Mesothelial cell of epicardium (in vitro differentiated cells): ENCODE data around the gene RALGAPB. TPM values are rescaled to one million over a fixed set of nuclear protein-coding genes. Genes with fewer than 3 reads are reported as not detected.

Experiments
- DNase-seq, 2 experiments: peaks; one replicate each; pipeline ENCODE4 v3.0.0; 2021; ENCODE audit warnings: low spot score in 2 of 2; ENCODE audit not compliant: unreplicated experiment in 2 of 2
- H3K27ac Mint-ChIP-seq: 2 replicates; pipeline ENCODE4 v1.8.0; 2021; ENCODE audit warnings: mixed read lengths
- H3K27me3 Mint-ChIP-seq: 2 replicates; pipeline ENCODE4 v1.8.0; 2021; ENCODE audit warnings: low read depth, mixed read lengths
- H3K36me3 Mint-ChIP-seq: 2 replicates; pipeline ENCODE4 v1.8.0; 2021; ENCODE audit warnings: mixed read lengths
- H3K4me1 Mint-ChIP-seq: 2 replicates; pipeline ENCODE4 v1.8.0; 2021; ENCODE audit warnings: mixed read lengths
- H3K4me3 Mint-ChIP-seq: 2 replicates; pipeline ENCODE4 v1.8.0; 2021; ENCODE audit warnings: mild to moderate bottlenecking, moderate library complexity, mixed read lengths
- H3K9me3 Mint-ChIP-seq: 2 replicates; pipeline ENCODE4 v1.8.0; 2021; ENCODE audit warnings: mixed read lengths
- total RNA-seq: library from RNA; stranded (reverse); gene quantifications from 3 replicates; pipeline ENCODE4 v1.2.1, GENCODE V29; 2021
- TF ChIP-seq, protein P1 (sequence below): fragments of 200-600 bp; sonication (generic); IDR thresholded peaks from one replicate; pipeline ENCODE4 v1.5.0; 2021; ENCODE audit warnings: antibody characterized with exemption; ENCODE audit not compliant: unreplicated experiment

Gene RALGAPB
- total RNA-seq, 1 donor from 2014 or later, result 43.5 TPM

- H3K27ac Mint-ChIP-seq, result no peak overlapping the region
- H3K4me1 Mint-ChIP-seq, result peaks cover 6% of the 10 kb centered on the region
- no peak for DNase-seq
- TF ChIP-seq, protein P1, sequence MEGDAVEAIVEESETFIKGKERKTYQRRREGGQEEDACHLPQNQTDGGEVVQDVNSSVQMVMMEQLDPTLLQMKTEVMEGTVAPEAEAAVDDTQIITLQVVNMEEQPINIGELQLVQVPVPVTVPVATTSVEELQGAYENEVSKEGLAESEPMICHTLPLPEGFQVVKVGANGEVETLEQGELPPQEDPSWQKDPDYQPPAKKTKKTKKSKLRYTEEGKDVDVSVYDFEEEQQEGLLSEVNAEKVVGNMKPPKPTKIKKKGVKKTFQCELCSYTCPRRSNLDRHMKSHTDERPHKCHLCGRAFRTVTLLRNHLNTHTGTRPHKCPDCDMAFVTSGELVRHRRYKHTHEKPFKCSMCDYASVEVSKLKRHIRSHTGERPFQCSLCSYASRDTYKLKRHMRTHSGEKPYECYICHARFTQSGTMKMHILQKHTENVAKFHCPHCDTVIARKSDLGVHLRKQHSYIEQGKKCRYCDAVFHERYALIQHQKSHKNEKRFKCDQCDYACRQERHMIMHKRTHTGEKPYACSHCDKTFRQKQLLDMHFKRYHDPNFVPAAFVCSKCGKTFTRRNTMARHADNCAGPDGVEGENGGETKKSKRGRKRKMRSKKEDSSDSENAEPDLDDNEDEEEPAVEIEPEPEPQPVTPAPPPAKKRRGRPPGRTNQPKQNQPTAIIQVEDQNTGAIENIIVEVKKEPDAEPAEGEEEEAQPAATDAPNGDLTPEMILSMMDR, result no peak
- H3K4me3 Mint-ChIP-seq, result no peak overlapping the region
- H3K9me3 Mint-ChIP-seq, result no peaks in the 10 kb centered on the region
- no peaks in the 10 kb centered on the region for H3K36me3 Mint-ChIP-seq
- no peaks in the 10 kb centered on the region for H3K27me3 Mint-ChIP-seq
Observed at GRCh38 chr20:38585404-38586180, 112.9 kb downstream of the RALGAPB start.

GRCh38 chr20:38586181-38586525, 113.5 kb downstream of the RALGAPB start:
- peaks cover 1% of the 10 kb centered on the region for H3K4me1 Mint-ChIP-seq
- DNase-seq, result no peak
- no peaks in the 10 kb centered on the region for H3K9me3 Mint-ChIP-seq
- no peaks in the 10 kb centered on the region for H3K36me3 Mint-ChIP-seq
- no peaks in the 10 kb centered on the region for H3K27me3 Mint-ChIP-seq
- TF ChIP-seq, protein P1, result no peak
- no peak overlapping the region for H3K4me3 Mint-ChIP-seq
- no peak overlapping the region for H3K27ac Mint-ChIP-seq

DNA sequence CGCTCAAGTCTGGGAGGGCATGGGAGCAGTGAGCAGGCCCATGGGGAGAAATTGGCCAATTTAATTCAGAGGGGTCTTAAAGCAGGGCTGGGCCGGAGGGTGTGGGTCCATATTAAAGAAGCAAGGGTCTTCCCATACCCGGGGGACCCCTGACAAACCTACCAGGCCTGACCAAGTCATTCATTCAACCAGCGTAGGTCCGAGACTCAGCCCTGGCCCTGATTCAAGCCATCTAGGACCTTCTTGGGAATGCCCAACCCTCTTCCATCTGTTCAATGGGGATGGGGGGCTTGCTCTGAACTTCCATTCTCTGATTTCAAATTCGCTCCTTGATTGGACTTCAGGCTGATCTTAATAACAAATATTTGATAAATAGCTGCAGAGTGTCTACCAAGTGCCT, 115.7 kb downstream of the RALGAPB start:
- Mint-ChIP-seq H3K9me3 (no peaks in the 10 kb centered on the region), H3K27ac (no peak overlapping the region), H3K27me3 (no peaks in the 10 kb centered on the region), H3K4me1 (no peaks in the 10 kb centered on the region), H3K4me3 (no peak overlapping the region), H3K36me3 (no peaks in the 10 kb centered on the region)
- TF ChIP-seq, protein P1, result no peak
- no peak for DNase-seq

DNA sequence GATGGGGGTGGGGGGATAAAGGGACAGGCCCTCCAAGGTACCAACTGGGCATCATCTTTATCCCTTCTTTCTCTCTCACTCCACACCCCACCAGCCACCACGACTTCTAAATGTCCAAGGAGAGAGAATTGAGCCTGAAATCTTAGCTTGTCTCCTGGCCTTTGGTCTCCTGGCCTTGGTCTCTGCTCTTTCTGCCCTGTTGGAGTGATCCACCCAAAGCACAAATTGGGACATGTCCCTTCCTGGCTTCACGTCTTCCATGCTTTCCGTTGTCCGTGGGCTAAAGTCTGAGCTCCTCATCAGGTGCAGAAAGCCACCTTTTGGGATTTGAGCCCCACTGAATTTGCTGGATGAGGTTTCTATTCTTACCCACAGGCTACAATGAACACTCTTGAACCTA, 116.7 kb downstream of the RALGAPB start:
- no peak overlapping the region for H3K4me3 Mint-ChIP-seq
- no peaks in the 10 kb centered on the region for H3K27me3 Mint-ChIP-seq
- H3K27ac Mint-ChIP-seq, result no peak overlapping the region
- TF ChIP-seq, protein P1, result no peak
- H3K9me3 Mint-ChIP-seq, result no peaks in the 10 kb centered on the region
- H3K4me1 Mint-ChIP-seq, result no peaks in the 10 kb centered on the region
- no peaks in the 10 kb centered on the region for H3K36me3 Mint-ChIP-seq
- DNase-seq, result no peak

DNA sequence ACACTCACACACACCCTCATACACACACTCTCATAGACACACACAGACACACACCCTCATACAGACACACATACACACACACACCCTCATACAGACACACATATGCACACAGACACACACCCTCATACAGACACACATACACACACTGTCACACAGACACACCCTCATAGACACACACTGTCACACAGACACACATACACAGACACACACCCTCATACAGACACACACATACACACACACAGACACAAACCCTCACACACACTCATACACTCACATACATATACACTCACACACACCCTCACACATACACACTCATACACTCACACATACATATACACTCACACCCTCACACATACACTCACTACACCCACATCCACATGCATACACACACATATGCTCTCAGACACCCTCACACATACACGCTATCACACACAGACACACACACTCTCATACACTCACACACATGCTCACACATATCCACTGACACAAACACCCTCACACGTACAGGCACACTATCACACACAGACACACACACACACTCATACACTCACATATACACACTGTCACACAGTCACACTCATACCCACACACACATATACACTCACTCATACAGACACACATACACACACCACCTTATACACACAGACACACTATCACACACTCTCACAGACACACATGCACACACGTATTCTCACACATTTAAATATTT, 117.5 kb downstream of the RALGAPB start:
- DNase-seq, result no peak
- Mint-ChIP-seq H3K4me3 (no peak overlapping the region), H3K4me1 (no peaks in the 10 kb centered on the region), H3K27ac (no peak overlapping the region), H3K36me3 (no peaks in the 10 kb centered on the region), H3K27me3 (no peaks in the 10 kb centered on the region), H3K9me3 (no peaks in the 10 kb centered on the region)
- TF ChIP-seq, protein P1, result no peak
